KMS-11 (cell line): ENCODE results near the gene TEX264.

Experiments used
- H2AFZ ChIP-seq: fragments of 200-600 bp; sonication (generic); 2 replicates; pipeline ENCODE4 v1.6.1; 2016; ENCODE audit warnings: antibody characterized with exemption, mixed run types, low read depth
- H3K27ac ChIP-seq: fragments of 200-600 bp; sonication (generic); 2 replicates; pipeline ENCODE4 v1.6.1; 2016; ENCODE audit warnings: mild to moderate bottlenecking, mixed run types
- H3K27me3 ChIP-seq: fragments of 200-600 bp; sonication (generic); 2 replicates; pipeline ENCODE4 v1.6.1; 2017; ENCODE audit warnings: mild to moderate bottlenecking, low read depth, mixed run types, moderate library complexity; ENCODE audit not compliant: insufficient read depth
- H3K36me3 ChIP-seq: fragments of 200-600 bp; sonication (generic); 2 replicates; pipeline ENCODE4 v1.6.1; 2017; ENCODE audit warnings: mild to moderate bottlenecking, mixed run types; ENCODE audit not compliant: insufficient read depth
- H3K4me1 ChIP-seq: fragments of 200-600 bp; sonication (generic); 2 replicates; pipeline ENCODE4 v1.6.1; 2016; ENCODE audit warnings: mild to moderate bottlenecking, low read depth, mixed run types; ENCODE audit not compliant: poor library complexity, severe bottlenecking
- H3K4me2 ChIP-seq: fragments of 200-600 bp; sonication (generic); 2 replicates; pipeline ENCODE4 v1.7.0; 2016; ENCODE audit warnings: mild to moderate bottlenecking, mixed run types
- H3K4me3 ChIP-seq: fragments of 200-600 bp; sonication (generic); IDR thresholded peaks from 2 replicates; pipeline ENCODE4 v1.6.1; 2017; ENCODE audit warnings: low read depth, low read length, mixed read lengths; ENCODE audit not compliant: insufficient read depth
- H3K79me2 ChIP-seq: fragments of 200-600 bp; sonication (generic); 2 replicates; pipeline ENCODE4 v1.6.1; 2016; ENCODE audit warnings: low read depth, mixed run types; ENCODE audit not compliant: insufficient read depth
- H3K9ac ChIP-seq: fragments of 200-600 bp; sonication (generic); 2 replicates; pipeline ENCODE4 v1.6.1; 2016; ENCODE audit warnings: mild to moderate bottlenecking, mixed run types
- H4K20me1 ChIP-seq: fragments of 200-600 bp; sonication (generic); 2 replicates; pipeline ENCODE4 v1.6.1; 2016; ENCODE audit warnings: mild to moderate bottlenecking, mixed run types; ENCODE audit not compliant: insufficient read depth
- CTCF ChIP-seq: fragments of 200-600 bp; sonication (generic); conservative IDR thresholded peaks from 2 replicates; pipeline ENCODE4 v1.6.1; 2017; ENCODE audit warnings: low read depth, mild to moderate bottlenecking, antibody characterized with exemption, low read length, moderate library complexity, mixed read lengths

Gene TEX264

GRCh38 chr3:51705276-51706020 is 34.4 kb downstream of the TEX264 start:
- Histone ChIP-seq H4K20me1 (no peaks in the 10 kb centered on the region), H3K27ac (no peak overlapping the region), H3K4me2 (no peak overlapping the region), H3K79me2 (no peaks in the 10 kb centered on the region), H3K4me1 (no peaks in the 10 kb centered on the region), H3K4me3 (no peak overlapping the region), H3K36me3 (no peaks in the 10 kb centered on the region), H3K9ac (no peak overlapping the region), H3K27me3 (no peaks in the 10 kb centered on the region), H2AFZ (no peak overlapping the region)
- no peak for TF ChIP-seq CTCF

- H3K27me3 ChIP-seq: no peaks in the 10 kb centered on the region
- TF ChIP-seq CTCF: no peak
- no peaks in the 10 kb centered on the region for H4K20me1 ChIP-seq
- no peak overlapping the region for H3K9ac ChIP-seq
- no peak overlapping the region for H2AFZ ChIP-seq
- H3K4me2 ChIP-seq: no peak overlapping the region
- H3K36me3 ChIP-seq: no peaks in the 10 kb centered on the region
- no peaks in the 10 kb centered on the region for H3K79me2 ChIP-seq
- H3K4me3 ChIP-seq: no peak overlapping the region
- no peak overlapping the region for H3K27ac ChIP-seq
- no peaks in the 10 kb centered on the region for H3K4me1 ChIP-seq
Observed at GRCh38 chr3:51706021-51706485, 35.0 kb downstream of the TEX264 start.

- Histone ChIP-seq H3K4me2 (no peak within 1 kb of the TSS), H3K79me2 (no peaks in the 10 kb centered on the region), H3K4me3 (no peak within 1 kb of the TSS), H3K27ac (no peak within 1 kb of the TSS), H3K27me3 (no peaks in the 10 kb centered on the region), H3K36me3 (no peaks in the 10 kb centered on the region), H3K4me1 (no peaks in the 10 kb centered on the region), H4K20me1 (no peaks in the 10 kb centered on the region), H2AFZ (no peak within 1 kb of the TSS), H3K9ac (no peak within 1 kb of the TSS)
- no peak for TF ChIP-seq CTCF
Observed at GRCh38 chr3:51706788-51707731, 36.0 kb downstream of the TEX264 start, which contains the start of gene GRM2. TSS of gene GRM2 (plus strand) at chr3:51707068. CDS start at chr3:51708984, 1,916 bp downstream.

GRCh38 chr3:51708216-51708845 is 37.3 kb downstream of the TEX264 start:
- no peak overlapping the region for H3K4me2 ChIP-seq
- H3K79me2 ChIP-seq: no peaks in the 10 kb centered on the region
- H2AFZ ChIP-seq: no peak overlapping the region
- no peaks in the 10 kb centered on the region for H3K27me3 ChIP-seq
- no peaks in the 10 kb centered on the region for H3K4me1 ChIP-seq
- no peak overlapping the region for H3K4me3 ChIP-seq
- H4K20me1 ChIP-seq: no peaks in the 10 kb centered on the region
- no peak overlapping the region for H3K27ac ChIP-seq
- no peak overlapping the region for H3K9ac ChIP-seq
- no peak for TF ChIP-seq CTCF
- no peaks in the 10 kb centered on the region for H3K36me3 ChIP-seq
